ENCODE data around the gene RLN3.
"Not testable (repeated sequence)": the region's sequence is repeated elsewhere in the genome, so short reads cannot be mapped to it uniquely, and the experiment has no call there.

RLN3 gene

GRCh38 chr19:14021474-14021873, 6.5 kb upstream of the RLN3 start:
- no peak for TF ChIP-seq MYC (IDR thresholded peaks at IDR 0.05; ENCODE audit: low read depth, low read length)
- no peak overlapping the region for H3K4me3 ChIP-seq (ENCODE audit: low read depth, low read length)
- peak; percentile 24 for DNase-seq (ENCODE audit: low read depth)

- TF ChIP-seq, protein P1, sequence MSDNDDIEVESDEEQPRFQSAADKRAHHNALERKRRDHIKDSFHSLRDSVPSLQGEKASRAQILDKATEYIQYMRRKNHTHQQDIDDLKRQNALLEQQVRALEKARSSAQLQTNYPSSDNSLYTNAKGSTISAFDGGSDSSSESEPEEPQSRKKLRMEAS (IDR thresholded peaks at IDR 0.05; ENCODE audit: low read depth, low read length): no peak
- TF ChIP-seq POLR2A (IDR thresholded peaks at IDR 0.05; ENCODE audit: extremely low read depth, insufficient read length) (no peak), MYC (IDR thresholded peaks at IDR 0.05; ENCODE audit: low read depth, low read length) (no peak)
- TF ChIP-seq, protein P2, sequence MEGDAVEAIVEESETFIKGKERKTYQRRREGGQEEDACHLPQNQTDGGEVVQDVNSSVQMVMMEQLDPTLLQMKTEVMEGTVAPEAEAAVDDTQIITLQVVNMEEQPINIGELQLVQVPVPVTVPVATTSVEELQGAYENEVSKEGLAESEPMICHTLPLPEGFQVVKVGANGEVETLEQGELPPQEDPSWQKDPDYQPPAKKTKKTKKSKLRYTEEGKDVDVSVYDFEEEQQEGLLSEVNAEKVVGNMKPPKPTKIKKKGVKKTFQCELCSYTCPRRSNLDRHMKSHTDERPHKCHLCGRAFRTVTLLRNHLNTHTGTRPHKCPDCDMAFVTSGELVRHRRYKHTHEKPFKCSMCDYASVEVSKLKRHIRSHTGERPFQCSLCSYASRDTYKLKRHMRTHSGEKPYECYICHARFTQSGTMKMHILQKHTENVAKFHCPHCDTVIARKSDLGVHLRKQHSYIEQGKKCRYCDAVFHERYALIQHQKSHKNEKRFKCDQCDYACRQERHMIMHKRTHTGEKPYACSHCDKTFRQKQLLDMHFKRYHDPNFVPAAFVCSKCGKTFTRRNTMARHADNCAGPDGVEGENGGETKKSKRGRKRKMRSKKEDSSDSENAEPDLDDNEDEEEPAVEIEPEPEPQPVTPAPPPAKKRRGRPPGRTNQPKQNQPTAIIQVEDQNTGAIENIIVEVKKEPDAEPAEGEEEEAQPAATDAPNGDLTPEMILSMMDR (IDR thresholded peaks at IDR 0.05; ENCODE audit: low read depth, low read length): no peak
- no peak overlapping the region for H3K4me3 ChIP-seq (ENCODE audit: low read depth, low read length)
- DNase-seq (ENCODE audit: low read depth): no peak
Observed at GRCh38 chr19:14022469-14022868, 5.5 kb upstream of the RLN3 start.

GRCh38 chr19:14023404-14024235, 4.3 kb upstream of the RLN3 start:
- peak; percentile 87 for DNase-seq (ENCODE audit: low read depth)
- no peak overlapping the region for H3K4me3 ChIP-seq (ENCODE audit: low read depth, low read length)
- TF ChIP-seq, protein P2 (IDR thresholded peaks at IDR 0.05; ENCODE audit: low read depth, low read length): peak; percentile 71
- TF ChIP-seq MYC (IDR thresholded peaks at IDR 0.05; ENCODE audit: low read depth, low read length): no peak

GRCh38 chr19:14026652-14027192, 1.2 kb upstream of the RLN3 start:
- DNase-seq (ENCODE audit: low read depth); H3K4me3 ChIP-seq (ENCODE audit: low read depth, low read length): not testable (repeated sequence)

- DNase-seq (ENCODE audit: low read depth): no peak
- no peak overlapping the region for H3K4me3 ChIP-seq (ENCODE audit: low read depth, low read length)
- TF ChIP-seq POLR2A (IDR thresholded peaks at IDR 0.05; ENCODE audit: extremely low read depth, insufficient read length) (no peak), MYC (IDR thresholded peaks at IDR 0.05; ENCODE audit: low read depth, low read length) (no peak)
- TF ChIP-seq, protein P1 (IDR thresholded peaks at IDR 0.05; ENCODE audit: low read depth, low read length): no peak
- TF ChIP-seq, protein P2 (IDR thresholded peaks at IDR 0.05; ENCODE audit: low read depth, low read length): no peak
Observed at GRCh38 chr19:14028901-14029300, 953 bp downstream of the RLN3 start.

- DNase-seq (ENCODE audit: low read depth): no peak
- H3K4me3 ChIP-seq (ENCODE audit: low read depth, low read length): peak overlapping the region; percentile 69
- TF ChIP-seq, protein P2 (IDR thresholded peaks at IDR 0.05; ENCODE audit: low read depth, low read length): no peak
- TF ChIP-seq, protein P1 (IDR thresholded peaks at IDR 0.05; ENCODE audit: low read depth, low read length): no peak
- TF ChIP-seq MYC (IDR thresholded peaks at IDR 0.05; ENCODE audit: low read depth, low read length): no peak
- TF ChIP-seq POLR2A (IDR thresholded peaks at IDR 0.05; ENCODE audit: extremely low read depth, insufficient read length): no peak
Observed at GRCh38 chr19:14030997-14031718, 3.2 kb downstream of the RLN3 start.

All from NB4 (cell line).